Right lobe of liver (tissue), 4 donors: ENCODE results near the gene AOAH.

ENCODE experiments used
- POLR2A ChIP-seq: fragments of 450-650 bp; IDR thresholded peaks from one replicate; pipeline ENCODE4 v1.6.1; 2017; ENCODE audit warnings: antibody characterized with exemption, mild to moderate bottlenecking
- TF ChIP-seq, protein P1 (sequence below), 4 donors: fragments of 200-600 bp in 3 of 4; fragments of 450-650 bp in 1 of 4; IDR thresholded peaks; one replicate each; pipeline versions ENCODE4 v1.5.1 to v1.8.0; 2016 to 2022; ENCODE audit warnings: antibody characterized with exemption in 4 of 4, mild to moderate bottlenecking in 2 of 4
- donor health status: DM: no; HTN: no; CAD: no.
- donor health status: DM: no; HTN: no; CAD: no.
- donor health status: DM: no; HTN: yes; CAD: no.

DNA sequence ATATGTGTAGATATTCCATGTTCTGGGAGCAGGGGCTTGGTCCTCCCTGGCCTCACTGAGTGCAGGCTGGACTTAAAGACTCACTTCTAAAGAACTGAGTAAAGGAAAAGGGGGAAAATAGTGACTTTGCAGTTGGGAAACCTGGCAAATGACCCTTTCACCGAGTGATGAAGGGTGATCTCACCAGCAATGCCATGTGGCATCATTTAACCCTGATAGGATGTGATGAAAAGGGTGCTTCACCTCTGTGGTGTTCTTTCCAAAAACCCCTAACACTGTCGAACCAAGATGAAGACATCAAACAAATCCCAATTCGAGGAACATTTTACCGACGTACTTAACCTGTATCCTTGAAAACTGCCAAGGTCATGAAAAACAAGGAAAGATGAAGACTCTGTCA lies 71.9 kb downstream of the AOAH start:
- TF ChIP-seq, protein P1, sequence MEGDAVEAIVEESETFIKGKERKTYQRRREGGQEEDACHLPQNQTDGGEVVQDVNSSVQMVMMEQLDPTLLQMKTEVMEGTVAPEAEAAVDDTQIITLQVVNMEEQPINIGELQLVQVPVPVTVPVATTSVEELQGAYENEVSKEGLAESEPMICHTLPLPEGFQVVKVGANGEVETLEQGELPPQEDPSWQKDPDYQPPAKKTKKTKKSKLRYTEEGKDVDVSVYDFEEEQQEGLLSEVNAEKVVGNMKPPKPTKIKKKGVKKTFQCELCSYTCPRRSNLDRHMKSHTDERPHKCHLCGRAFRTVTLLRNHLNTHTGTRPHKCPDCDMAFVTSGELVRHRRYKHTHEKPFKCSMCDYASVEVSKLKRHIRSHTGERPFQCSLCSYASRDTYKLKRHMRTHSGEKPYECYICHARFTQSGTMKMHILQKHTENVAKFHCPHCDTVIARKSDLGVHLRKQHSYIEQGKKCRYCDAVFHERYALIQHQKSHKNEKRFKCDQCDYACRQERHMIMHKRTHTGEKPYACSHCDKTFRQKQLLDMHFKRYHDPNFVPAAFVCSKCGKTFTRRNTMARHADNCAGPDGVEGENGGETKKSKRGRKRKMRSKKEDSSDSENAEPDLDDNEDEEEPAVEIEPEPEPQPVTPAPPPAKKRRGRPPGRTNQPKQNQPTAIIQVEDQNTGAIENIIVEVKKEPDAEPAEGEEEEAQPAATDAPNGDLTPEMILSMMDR (IDR thresholded peaks at IDR 0.05): no peak
- no peak for TF ChIP-seq POLR2A
